Chondrocyte (in vitro differentiated cells): Measurements from ENCODE around the gene TBX15. TPM values are rescaled to one million over a fixed set of nuclear protein-coding genes. Genes with fewer than 3 reads are reported as not detected.
"Not testable (repeated sequence)": the region's sequence is repeated elsewhere in the genome, so short reads cannot be mapped to it uniquely, and the experiment has no call there.

Source experiments
- DNase-seq: peaks from one replicate; pipeline ENCODE4 v3.0.0; 2021; ENCODE audit warnings: mixed read lengths, low spot score
- H3K27ac Mint-ChIP-seq: one replicate; pipeline ENCODE4 v1.8.0; 2021; ENCODE audit warnings: mild to moderate bottlenecking, moderate library complexity, mixed read lengths; ENCODE audit not compliant: unreplicated experiment
- H3K27me3 Mint-ChIP-seq: 2 replicates; pipeline ENCODE4 v1.8.0; 2021; ENCODE audit warnings: low read depth, mixed read lengths
- H3K36me3 Mint-ChIP-seq: 2 replicates; pipeline ENCODE4 v1.8.0; 2021; ENCODE audit warnings: low read depth, mixed read lengths
- H3K4me1 Mint-ChIP-seq: 2 replicates; pipeline ENCODE4 v1.8.0; 2021; ENCODE audit warnings: low read depth, mild to moderate bottlenecking, mixed read lengths
- H3K4me3 Mint-ChIP-seq: one replicate; pipeline ENCODE4 v1.8.0; 2021; ENCODE audit warnings: mild to moderate bottlenecking, moderate library complexity, mixed read lengths; ENCODE audit not compliant: unreplicated experiment
- H3K9me3 Mint-ChIP-seq: 2 replicates; pipeline ENCODE4 v1.8.0; 2021; ENCODE audit warnings: low read depth, mixed read lengths
- total RNA-seq: library from RNA; stranded (reverse); gene quantifications from 3 replicates; pipeline ENCODE4 v1.2.1, GENCODE V29; 2021
- TF ChIP-seq, protein P1 (sequence below): fragments of 200-600 bp; sonication (generic); IDR thresholded peaks from 2 replicates; pipeline ENCODE4 v1.5.0; 2021; ENCODE audit warnings: antibody characterized with exemption, mild to moderate bottlenecking, moderate library complexity

The TBX15 gene
- total RNA-seq, 1 donor from 2014 or later: 41.0 TPM

DNA sequence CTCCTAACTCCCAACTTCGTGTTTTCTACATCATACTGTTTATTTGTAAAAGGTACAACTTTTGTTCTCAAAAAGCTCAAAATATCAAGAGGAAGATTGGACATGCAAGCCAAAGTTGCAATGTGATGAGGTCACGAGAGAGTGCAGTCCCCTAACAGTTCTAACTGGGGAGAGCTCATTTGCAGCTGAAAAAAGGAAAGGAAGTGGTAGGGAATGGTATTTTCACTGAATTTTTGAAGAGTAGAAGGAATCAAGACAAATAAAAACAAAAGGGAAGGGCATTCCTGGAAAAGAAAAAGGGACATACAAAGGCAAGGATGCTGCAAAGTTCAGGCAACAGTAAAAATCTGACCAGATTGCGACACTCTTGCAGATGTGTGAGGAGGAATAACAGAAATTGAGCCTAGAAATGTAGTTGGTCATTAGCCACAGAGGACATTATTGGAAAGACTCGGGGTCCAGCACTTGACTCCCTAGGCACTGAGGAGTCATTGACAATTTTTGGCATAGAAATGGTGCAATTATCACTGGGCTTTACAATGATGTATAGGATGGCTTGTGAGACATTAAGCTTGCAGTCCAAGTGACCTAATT lies 67.9 kb downstream of the TBX15 start:
- no peak for DNase-seq
- H3K4me3 Mint-ChIP-seq: no peak overlapping the region
- H3K4me1 Mint-ChIP-seq: no peaks in the 10 kb centered on the region
- TF ChIP-seq, protein P1, sequence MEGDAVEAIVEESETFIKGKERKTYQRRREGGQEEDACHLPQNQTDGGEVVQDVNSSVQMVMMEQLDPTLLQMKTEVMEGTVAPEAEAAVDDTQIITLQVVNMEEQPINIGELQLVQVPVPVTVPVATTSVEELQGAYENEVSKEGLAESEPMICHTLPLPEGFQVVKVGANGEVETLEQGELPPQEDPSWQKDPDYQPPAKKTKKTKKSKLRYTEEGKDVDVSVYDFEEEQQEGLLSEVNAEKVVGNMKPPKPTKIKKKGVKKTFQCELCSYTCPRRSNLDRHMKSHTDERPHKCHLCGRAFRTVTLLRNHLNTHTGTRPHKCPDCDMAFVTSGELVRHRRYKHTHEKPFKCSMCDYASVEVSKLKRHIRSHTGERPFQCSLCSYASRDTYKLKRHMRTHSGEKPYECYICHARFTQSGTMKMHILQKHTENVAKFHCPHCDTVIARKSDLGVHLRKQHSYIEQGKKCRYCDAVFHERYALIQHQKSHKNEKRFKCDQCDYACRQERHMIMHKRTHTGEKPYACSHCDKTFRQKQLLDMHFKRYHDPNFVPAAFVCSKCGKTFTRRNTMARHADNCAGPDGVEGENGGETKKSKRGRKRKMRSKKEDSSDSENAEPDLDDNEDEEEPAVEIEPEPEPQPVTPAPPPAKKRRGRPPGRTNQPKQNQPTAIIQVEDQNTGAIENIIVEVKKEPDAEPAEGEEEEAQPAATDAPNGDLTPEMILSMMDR: no peak
- peaks cover 2% of the 10 kb centered on the region for H3K9me3 Mint-ChIP-seq
- H3K36me3 Mint-ChIP-seq: peaks cover 44% of the 10 kb centered on the region
- no peaks in the 10 kb centered on the region for H3K27me3 Mint-ChIP-seq
- H3K27ac Mint-ChIP-seq: no peak overlapping the region

- Mint-ChIP-seq H3K4me3 (no peak overlapping the region), H3K36me3 (peaks cover 35% of the 10 kb centered on the region), H3K9me3 (peaks cover 2% of the 10 kb centered on the region), H3K4me1 (no peaks in the 10 kb centered on the region), H3K27me3 (no peaks in the 10 kb centered on the region), H3K27ac (no peak overlapping the region)
- no peak for DNase-seq
- TF ChIP-seq, protein P1: no peak
Observed at GRCh38 chr1:118918940-118919259, 69.2 kb downstream of the TBX15 start.

DNA sequence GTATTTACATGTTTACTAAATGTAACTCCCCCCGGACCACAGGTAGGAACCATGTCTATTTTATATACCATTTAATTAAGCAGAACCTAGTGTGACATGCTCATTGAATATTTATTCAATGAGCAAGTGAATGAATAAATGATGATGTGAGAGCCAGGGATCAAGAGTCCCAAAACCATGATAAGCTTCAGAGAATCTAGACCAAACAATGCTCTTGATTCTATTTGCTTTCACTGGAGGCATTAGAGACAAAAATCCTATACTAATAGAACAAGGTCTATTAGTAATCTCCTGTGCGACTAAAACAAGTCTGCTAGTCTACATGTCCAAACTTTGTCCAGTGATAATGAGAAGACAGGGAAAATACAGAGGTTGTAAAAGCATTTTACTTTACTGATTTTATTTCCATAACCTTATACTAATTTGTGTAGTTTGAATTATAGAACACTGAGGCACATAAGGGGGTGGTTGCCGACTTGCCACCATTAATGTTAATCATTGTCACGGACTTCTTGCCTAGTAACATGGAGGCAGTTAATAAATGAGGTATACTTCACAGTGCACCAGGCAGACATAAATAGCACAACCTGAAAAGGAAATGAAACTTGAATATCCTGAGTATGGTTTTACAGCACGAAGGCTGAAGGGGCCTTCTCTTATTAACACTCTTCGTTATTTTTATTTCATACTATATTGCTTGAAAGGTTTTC lies 69.8 kb downstream of the TBX15 start:
- TF ChIP-seq, protein P1: no peak
- Mint-ChIP-seq H3K27ac (no peak overlapping the region), H3K36me3 (peaks cover 32% of the 10 kb centered on the region), H3K27me3 (no peaks in the 10 kb centered on the region), H3K9me3 (peaks cover 2% of the 10 kb centered on the region), H3K4me1 (no peaks in the 10 kb centered on the region), H3K4me3 (no peak overlapping the region)
- no peak for DNase-seq

DNA sequence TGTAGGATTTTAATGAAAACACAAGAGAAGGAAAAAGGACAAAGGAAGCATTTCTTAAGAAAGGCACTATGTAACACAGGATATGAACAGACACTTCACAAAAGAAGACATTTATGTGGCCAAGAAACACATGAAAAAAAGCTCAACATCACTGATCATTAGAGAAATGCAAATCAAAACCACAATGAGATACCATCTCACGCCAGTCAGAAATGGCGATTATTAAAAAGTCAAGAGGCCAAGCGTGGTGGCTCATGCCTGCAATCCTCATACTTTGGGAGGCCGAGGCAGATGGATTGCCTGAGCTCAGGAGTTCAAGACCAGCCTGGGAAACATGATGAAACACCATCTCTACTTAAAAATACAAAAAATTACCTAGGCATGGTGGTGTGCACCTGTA lies 71.8 kb downstream of the TBX15 start:
- H3K4me3 Mint-ChIP-seq, H3K9me3 Mint-ChIP-seq, H3K27ac Mint-ChIP-seq, H3K4me1 Mint-ChIP-seq, H3K27me3 Mint-ChIP-seq, DNase-seq: not testable (repeated sequence)
- peaks cover 30% of the 10 kb centered on the region for H3K36me3 Mint-ChIP-seq

DNA sequence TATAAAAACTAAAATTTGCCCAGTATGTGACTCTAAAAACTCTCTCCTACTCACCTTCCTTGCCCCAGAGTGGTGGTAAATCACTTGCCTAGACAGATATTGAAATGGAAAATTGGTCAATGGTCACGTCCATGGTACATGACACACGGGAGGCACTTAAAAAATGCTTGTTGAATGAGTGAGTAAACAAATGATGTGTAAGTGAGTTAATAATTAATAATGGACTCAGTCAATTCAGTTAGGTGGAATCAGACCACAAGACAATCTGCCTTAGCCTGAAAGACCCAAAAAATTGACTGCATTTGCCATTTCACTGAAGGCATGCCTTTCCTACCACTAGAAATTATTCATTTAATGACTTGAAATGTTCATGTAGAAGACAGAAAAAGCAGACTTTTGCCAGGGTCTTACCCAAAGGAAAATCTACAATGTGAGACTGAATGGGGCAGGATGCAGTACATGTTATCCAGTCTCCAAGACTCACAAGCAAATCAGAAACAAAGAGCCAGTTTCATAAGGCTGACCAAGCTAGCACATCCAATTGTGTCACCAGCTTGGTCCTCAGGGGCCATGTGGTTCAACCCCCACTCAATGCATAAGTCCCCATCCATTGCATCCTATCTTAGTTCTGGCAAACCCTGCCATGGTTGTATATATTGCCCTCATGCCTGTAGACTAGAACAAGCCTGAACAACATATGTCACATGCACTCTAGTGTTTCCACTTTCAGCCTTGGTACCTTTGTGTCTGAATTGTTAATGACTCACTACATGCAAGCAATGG lies 73.6 kb downstream of the TBX15 start:
- Mint-ChIP-seq H3K9me3 (peaks cover 2% of the 10 kb centered on the region), H3K36me3 (peaks cover 28% of the 10 kb centered on the region), H3K4me3 (no peak overlapping the region), H3K27me3 (no peaks in the 10 kb centered on the region), H3K27ac (no peak overlapping the region), H3K4me1 (no peaks in the 10 kb centered on the region)
- TF ChIP-seq, protein P1: no peak
- DNase-seq: no peak
